Activated naive CD4-positive, alpha-beta T cell treated with Interleukin-2 at 50 U/mL for 16 hours (primary cell): ENCODE measurements around the gene SLCO3A1.

Experiments
- DNase-seq: peaks from one replicate; pipeline ENCODE4 v3.0.0-alpha.2; 2020

The SLCO3A1 gene

DNA sequence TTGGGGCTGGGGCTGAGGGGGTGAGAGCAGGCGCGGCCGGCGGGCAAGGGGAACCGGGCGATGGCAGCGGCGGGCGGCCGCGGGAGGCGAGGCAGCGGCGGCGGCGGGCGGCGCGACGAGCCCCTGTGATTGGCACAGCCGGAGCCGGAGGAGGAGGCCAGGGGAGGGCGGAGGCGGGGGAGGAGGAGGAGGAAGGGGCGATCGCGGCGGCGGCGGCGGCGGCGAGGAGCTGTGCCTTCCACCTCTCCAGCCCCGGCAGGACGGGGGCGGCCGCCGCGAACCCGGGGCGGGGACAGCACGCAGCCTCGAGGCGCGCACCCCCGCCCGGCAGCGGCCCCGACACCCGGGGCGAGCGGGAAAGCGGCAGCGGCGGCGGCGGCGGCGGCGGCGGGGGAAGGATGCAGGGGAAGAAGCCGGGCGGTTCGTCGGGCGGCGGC lies at the start of gene SLCO3A1:
Gene SLCO3A1, plus strand, starts transcription at position 198 of the 437 bp plus-strand sequence.
- peak; percentile 75 for DNase-seq

DNA sequence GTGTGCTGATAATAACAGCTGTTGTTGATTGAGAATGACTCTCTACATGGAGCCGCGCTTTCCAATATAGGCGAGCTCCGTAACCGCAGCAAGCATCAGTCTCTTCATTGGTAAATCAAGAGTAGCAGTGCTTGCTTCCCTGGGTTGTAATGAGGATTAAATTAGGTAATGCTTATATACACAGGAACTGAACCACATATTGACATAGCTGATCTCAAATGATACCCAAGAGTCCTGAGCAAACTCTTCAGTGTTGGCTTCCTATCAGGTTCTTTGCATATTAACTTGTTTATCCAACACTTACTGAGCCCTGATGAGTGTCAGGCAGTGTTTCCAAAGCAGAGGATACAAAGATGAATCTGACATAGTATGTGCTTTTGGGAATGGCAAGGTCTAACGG lies 46.4 kb upstream of the SLCO3A1 start:
- no peak for DNase-seq

DNA sequence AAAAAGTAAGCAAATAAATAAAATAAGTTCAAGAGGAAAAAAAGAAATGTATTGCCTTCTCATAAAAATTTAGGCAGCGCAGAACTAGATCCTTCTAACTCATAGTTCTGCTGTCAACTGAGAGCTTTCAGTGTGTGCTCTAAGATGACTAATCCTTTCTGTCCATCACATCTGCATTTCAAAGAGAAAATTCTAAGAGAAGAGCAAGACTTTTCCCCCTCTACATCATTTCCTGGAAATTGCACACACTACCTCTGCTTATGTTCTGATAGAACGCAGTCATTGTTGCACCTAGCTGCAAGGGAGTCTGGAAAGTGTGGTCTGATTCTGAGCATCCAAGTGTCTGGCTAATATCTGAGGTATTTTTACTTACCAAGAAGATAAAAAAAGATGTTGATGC lies 39.6 kb upstream of the SLCO3A1 start:
- no peak for DNase-seq

DNA sequence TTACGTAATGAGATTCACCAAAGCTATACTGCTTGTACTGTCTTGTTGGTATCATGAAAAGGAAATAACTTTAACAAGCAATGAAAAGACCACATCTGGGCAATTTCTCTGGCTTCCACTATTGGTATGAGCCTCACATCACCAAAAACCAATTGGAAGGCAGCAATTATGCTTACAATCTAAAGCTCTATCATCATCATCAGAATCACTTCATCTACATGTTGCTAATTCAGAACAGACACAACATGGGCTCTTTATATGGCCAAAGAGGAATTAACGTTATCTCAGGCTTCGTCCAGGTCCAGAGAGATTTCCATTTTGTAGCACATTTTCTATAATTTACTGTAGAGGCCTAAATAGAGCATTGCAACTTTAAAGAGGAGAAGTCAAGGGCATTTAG lies 36.6 kb upstream of the SLCO3A1 start:
- DNase-seq, result no peak

DNA sequence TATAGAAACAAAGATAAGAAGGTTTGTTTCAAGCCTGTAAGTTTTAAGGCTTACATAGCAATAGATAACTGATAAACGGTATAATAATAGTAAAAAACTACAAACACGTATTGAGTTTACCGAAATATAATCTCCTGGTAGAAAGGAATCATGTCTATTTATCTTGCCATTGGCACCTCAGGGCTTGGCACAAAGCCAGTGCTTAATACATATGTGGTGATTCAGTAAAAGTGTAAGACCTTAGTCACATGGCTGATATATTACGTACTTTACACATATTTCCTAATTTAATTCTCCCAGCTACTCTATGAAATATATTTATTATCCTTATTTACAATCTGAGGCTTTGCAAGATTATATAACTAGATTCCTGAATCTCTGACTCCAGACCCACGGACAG lies 32.0 kb upstream of the SLCO3A1 start:
- DNase-seq, result no peak

DNA sequence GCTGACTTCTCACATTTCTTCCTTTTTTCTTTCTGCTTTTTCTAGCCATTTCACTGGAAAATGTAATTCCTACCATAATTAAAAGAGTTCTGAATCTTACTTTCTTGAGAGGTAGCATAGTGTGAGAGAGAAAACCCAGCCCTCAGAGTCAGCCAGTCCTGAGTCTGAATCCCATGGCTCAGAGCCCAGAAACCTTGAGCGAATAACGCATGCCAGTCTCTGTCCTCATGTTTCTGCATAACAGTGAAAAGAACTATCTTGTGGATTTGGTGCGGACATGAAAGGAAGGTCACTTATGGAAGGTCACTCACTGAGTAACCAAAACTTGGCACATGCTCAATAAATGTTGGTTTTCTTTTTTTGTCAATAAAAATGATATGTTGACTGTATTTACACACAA lies 29.3 kb upstream of the SLCO3A1 start:
- no peak for DNase-seq

DNA sequence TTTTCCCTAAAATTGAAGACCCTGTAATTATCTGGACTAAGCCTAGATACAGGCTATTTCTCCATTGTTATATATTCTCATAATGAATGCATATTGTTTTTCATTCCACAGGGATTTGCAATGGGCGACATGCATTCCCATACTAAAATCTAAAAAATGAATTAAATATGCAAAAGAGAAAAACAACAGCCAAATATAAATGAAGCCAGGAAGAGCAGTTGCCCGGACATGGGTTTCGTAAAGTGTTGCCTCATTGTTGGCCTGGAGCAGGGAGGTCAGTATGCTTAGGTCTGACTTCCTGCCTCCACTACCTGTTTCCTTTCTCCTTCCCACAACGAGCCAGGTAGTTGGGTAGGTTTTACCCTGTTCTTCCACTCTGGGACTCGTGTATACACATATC lies 27.1 kb upstream of the SLCO3A1 start:
- no peak for DNase-seq

DNA sequence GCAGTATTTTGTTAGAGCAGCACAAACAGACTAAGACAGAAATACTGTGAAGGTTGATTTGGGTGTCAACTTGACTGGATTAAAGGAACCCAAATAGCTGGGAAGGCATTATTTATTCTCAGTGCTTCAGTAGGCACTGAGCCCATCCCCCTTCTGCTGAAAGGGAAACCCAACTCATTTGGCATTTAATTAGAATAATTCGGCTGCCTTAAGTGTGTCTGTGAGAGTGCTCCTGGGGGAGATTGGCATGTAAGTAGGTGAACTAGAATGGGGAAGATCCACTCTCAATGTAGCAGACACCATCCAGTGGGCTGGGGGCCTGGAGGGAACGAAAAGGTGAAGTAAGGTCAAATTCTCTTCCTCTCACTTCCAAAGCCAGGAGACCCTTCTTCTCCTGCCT lies 20.5 kb upstream of the SLCO3A1 start:
- no peak for DNase-seq

DNA sequence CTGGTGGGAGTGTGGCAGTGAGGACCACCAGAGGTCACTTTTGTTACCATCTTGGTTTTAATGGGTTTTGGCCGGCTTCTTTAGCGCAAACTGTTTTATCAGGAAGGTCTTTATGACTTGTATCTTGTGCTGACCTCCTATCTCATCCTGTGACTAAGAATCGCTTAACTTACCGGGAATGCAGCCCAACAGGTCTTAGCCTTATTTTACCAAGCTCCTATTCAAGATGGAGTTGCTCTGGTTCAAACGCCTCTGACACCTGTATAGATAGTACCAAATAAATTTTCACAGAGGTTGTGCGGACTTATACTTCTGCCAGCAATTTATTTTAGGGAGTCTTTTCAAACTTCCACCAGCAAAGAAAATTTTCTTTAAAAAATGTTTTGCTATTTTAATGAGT lies 13.6 kb upstream of the SLCO3A1 start:
- DNase-seq, result no peak

DNA sequence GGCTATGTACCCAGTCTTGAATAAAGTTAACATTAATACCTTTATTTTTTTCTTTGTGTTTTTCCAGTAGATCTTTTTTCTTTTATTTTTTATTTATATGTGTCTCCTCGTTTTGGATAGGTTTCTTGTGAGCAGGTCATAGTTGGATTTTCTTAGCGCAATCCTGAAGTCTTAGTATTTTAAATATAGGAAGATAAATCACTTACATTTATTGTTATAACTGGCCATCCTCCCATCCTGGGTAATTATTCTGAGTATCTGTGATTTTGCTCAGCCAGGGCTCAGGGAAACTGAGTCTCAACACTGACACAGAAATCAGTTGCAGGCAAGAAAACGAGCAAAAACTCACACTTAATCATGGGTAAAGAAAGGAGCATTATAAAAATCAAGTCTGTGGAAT lies 11.6 kb upstream of the SLCO3A1 start:
- no peak for DNase-seq

DNA sequence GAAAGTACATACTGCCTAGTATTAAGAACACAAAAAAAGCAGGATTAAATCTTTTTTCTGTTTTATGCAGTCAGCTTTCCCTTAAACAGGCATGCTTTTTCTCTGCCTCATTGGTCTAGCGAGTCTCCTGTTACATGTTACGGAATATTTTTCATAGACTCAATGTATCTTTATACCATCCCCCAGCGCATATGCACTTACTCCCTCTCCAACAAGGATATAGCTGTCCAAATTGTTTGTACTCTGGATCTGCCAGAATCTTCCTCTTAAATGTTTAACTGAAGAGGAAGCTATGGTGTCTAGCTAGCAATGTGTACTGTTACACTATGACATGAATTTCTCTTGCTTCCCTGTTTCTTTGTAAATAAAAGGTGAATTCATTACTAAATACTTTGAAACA lies 9.2 kb upstream of the SLCO3A1 start:
- no peak for DNase-seq

DNA sequence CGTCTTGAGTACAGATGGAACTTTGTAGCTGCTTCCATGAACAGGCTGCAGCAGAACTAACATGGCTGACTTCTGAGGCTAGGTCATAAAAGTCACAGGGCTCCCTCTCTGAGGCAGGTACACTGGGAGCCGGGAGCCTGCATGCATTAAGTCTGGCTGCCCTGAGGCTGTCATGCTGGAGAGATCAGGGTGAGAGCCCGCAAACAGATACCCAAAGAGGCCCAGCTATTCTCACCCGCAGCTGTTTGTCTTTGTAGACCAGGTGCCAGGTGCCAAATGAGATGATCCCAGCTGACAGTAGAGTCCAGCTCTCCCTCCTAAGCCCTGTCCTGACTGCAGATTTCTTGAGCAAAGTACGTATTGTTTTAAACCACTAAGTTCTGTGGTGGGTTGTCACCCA lies 8.6 kb upstream of the SLCO3A1 start:
- no peak for DNase-seq

DNA sequence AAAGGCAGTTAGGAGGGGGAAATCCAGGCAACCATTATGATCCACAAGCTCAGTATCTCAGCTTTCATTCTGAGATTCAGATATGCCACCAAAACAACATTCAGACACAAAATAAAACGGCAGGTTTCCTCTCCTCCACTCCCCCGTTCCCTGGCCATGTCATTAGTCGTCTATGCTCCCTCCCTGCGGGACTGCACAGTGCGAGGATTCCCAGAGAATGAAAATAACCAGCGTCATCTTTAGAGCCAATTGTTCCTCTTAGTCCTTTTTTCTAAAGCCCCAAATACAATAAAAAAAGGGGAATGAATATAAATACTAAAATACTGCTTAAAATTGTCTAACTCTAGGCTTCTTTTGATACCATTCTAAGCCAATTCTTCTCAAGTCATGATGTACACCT lies 7.8 kb upstream of the SLCO3A1 start:
- DNase-seq, result no peak

DNA sequence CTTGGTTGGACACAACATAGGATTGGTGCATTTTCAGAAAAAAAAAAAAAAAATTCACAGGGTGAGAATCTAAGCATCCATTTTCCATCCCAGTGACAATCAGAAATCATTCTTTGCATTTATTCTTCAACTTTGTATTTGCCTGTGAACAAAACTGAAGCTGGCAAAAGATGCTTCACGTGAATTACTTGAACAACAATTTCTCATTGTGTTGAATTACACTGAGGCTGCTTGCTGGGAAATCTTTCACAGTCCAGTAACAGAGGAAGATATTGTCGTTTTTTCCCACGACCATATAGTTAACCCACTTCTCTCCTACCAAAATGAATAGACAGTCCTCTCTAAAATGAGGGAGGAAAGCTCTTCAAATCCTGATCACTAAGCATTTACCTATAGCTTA lies 4.3 kb upstream of the SLCO3A1 start:
- no peak for DNase-seq

DNA sequence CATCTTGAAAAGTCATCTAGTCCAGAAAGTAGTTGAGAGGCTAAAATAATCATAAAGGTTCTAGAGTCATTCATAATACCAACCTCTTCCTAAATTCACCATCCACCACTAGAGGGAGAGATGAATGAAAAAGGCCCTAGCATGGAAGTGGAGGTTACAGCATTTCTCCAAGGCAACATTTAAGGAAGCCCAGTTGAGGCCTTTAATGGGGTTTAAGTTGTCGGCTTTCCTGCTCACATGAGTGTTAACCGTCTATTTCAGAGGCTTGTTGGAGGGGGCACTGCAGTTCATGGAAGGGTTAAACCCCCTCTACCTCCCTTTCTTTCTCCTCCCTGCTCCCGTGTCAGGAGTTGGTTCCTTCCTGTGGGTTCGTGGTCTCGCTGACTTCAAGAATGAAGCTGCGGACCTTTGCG lies 3.8 kb upstream of the SLCO3A1 start:
- DNase-seq, result no peak

DNA sequence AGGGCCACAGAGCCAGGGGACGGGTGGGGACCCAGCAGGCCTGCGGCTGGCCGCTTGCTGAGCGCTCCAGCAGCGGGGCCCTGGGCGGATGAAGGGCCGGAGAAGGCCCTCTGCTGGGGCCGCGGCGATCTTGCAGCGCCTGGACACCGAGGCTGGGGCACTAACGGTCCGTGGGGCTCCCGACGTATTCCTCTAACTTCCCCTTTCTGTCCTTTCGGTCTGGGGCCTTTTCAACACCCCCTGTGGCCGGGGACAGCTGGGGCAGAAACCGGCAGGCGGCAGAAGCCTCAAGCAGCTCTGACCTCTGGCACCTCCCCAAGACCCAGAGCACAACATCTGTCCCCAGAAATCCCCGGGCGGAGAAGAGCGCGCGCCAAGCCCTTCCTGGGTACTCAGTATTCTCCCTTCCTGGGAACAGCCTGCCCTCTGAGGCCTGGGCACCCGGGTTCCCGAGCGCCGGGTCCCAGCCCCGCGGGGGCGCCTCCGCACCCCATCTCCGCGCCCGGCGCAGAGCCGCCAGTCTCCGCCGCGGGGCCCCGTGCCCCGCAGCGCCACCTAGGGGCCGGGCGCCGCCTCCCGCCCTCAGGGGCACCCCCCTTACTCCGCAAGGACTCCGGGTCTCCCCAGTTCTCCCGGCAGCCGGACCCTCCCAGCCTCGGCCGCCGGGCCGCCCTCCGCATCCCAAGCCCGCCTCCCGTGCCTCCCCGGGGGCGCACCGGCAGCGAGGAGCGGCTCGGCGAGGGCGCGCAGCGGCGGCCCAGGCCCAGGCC lies 582 bp upstream of the SLCO3A1 start:
- peak; percentile 78 for DNase-seq

DNA sequence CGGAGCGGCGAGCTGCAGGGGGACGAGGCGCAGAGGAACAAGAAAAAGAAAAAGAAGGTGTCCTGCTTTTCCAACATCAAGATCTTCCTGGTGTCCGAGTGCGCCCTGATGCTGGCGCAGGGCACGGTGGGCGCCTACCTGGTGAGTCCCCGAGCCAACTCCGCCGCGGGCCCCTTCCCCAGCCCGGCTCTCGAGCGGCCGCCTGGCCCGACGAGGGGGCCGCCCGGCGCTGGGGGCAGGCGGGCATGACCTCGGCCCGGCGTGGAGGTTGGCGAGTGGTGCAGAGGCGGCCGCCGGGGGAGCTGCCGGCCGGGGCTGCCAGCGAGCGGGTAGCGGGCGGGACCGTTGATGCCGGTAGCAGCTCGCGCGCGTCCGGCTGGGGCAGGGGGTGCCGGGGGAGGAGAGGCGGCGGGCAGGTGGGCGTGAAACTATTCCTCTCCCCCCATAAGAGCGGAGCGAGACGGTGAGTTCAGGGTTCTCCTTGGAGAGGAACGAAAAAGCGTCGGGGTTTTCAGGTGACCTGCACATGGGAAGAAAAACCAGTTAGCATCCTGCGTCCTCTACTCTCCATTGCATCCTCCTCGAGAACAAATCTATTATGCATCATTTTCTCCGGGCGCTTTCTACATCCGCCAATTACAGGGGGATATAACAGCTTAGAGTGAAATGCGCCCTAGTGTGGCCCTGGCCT lies 585 bp downstream of the SLCO3A1 start:
- DNase-seq, result peak; percentile 52

DNA sequence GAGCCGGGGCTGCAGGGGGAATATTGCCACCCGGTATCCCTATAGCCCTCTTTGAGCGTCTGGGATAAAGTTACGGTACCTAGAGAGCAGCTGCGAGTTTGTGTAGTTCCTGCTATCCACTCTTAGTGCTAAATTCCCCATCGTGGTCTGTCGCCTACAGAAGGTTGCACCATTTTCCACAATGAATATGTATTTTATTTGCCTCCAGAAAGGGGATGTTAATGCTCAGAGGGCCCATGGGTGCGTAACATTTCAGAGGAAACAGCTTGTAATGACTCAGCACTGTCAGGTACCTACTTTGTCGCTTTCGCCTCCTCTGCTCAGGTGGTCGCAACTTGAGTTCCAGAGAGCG lies 1.1 kb downstream of the SLCO3A1 start:
- DNase-seq, result peak; percentile 45

DNA sequence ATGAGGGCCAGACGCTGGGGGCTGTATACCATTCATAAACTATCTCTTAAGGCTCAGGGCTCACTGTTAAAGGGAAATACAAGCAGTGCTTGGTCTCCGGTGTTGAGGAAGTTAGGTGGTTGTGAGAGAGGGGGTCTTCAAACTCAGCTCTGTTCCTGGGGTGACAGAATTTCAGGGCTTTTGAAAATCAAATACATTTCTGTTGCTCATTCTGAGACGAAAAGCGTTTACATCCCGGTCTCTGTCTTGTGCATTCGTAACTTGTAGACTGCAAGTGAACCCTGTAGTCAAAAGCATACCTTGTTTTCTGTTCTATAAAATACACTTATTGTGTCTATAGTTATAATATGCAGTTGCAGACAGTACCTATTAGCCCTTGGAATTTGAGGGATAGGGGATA lies 1.7 kb downstream of the SLCO3A1 start:
- DNase-seq, result no peak

DNA sequence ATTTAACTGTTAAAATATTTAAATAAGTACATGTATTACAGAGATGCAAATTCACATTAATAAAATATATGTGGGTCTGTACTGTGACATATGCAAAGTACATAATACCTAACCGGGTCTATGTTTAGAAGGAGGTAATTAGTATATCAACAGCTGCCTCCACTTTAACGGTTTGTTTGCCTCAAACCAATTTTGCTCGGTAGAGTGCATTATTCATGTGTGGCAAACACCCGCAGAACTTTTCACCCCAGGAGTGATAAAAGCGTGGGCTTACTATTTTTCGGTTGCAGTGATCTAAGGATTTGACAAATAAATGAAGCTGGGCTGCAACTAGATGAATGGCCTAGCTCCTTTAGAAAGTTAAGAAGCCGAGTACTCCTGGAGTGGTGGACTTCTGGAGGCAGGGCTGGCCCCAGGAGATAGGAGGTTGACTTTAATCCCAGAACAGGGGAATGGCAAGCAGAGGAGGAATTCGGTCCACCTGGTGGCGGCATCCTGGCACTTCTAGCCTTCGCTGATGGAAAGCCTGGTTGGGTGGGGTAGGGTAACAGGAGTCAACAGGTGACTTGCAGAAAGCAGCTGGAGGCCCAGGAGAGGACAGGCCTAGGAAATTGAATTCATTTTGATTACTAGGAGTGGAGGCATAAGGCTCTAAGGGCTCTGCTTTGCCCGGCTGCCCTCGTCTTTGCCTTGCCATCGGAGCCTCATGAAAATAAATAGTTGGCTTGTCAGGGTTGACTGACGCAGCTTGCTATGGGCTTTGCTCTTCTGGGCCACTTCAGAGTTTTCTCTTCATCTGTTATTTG lies 2.4 kb downstream of the SLCO3A1 start:
- peak; percentile 41 for DNase-seq

DNA sequence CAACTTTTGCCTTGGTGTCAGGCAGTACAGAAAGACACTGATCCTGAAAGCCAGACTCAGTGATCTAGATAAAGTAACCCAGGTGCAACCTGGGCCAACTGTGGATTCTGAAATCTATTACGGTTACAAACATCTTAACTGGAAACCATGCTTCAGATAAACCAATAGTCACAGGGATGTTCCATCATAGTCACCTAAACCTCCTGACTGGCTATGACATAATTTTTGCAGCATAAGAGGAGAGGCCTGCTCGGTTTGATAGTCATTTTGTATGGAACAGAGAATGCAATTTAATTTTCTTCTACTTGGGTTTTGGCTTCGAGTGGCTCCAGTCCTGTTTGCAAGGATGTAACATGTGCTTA lies 3.7 kb downstream of the SLCO3A1 start:
- DNase-seq, result no peak

DNA sequence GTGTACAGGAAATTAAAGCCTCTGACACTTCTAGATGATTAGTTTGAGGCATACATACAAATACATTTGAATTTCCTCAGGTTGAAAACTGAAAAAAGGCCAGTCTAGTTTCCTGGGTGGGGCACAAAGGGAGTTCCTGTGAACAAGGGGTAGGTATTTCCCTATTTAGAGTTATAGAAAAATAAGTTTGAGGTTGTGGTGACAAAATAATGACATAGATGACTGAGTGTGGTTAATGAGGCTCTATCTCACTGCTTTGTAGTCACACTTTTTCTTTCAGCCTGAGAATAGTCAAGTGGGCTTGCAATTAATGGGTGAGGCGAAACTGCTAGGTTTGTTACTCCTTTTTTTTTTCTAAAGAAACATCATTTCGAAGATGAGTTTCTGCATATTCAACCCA lies 4.3 kb downstream of the SLCO3A1 start:
- peak; percentile 45 for DNase-seq

DNA sequence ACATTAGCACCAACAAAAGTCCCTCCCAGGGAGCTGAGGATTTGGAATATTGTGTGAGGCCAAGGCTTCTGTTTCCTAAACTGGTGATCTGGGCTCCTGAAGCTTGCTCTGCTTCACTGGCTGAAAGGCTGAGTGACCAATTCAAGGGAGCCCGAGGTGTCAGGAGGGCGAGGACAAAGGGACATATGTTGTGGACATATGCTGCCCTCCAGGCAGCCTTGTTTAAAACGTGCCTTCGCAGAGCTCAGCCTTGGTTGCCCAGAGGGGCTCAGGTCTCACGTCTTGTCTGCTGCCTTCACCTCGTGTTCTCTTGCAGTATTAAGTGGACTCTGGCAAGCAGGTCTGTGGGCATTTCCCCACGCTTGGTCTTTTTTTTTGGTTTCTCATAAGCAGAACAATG lies 7.0 kb downstream of the SLCO3A1 start:
- no peak for DNase-seq

DNA sequence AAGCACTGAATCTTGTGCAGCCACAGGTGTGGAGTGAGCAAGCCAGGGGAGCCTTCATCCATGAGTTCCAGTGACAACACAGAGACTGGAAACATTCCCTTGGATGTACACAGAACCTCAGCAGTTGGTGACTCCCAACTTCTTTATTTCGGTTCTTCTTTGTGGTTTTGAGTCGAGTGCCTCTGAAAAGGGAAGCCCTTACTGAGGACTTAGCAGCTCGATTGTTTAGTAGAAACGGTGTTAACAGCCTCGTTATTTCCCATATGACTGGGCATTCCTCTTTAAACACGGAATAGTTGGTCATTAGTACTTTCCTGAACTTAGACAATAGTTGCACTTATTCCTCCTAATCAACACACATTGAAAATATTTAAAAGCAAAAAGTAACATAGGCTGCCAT lies 7.7 kb downstream of the SLCO3A1 start:
- DNase-seq, result no peak
